H1 (cell line): ENCODE measurements around the gene MRPL43. TPM values are rescaled to one million over a fixed set of nuclear protein-coding genes. Genes with fewer than 3 reads are reported as not detected.

Experiments
- CTCF ChIA-PET: fragments of 300-600 bp; sonication (Branson Sonifier 250); formaldehyde crosslinking; loops from one replicate; lab custom pipeline; 2021; ENCODE audit not compliant: partially characterized antibody; lab: Charles Lee
- POLR2A ChIA-PET: fragments of 300-600 bp; sonication (Branson Sonifier 250); formaldehyde crosslinking; loops from one replicate; lab custom pipeline; 2021; ENCODE audit warnings: inconsistent platforms; ENCODE audit not compliant: partially characterized antibody; lab: Charles Lee
- DNase-seq, 2 experiments: peaks; one replicate each; pipeline versions ENCODE4 v3.0.0 to v3.0.0-alpha.2; 2010 to 2022; ENCODE audit warnings: low spot score in 2 of 2, low read depth in 1 of 2, mixed read lengths in 1 of 2
- FAIRE-seq: peaks from 2 replicates; lab custom pipeline; 2011; peaks lifted over from hg19 to GRCh38; lab: Jason Lieb, UNC
- H2AFZ ChIP-seq: 2 replicates; pipeline ENCODE4 v1.8.1; 2012; ENCODE audit warnings: low read length, inconsistent platforms
- H2AK5ac ChIP-seq: 2 replicates; pipeline ENCODE4 v1.6.1; 2013; ENCODE audit warnings: low read depth, low read length
- H2BK120ac ChIP-seq: replicated peaks from 2 replicates; pipeline ENCODE3; 2013; ENCODE audit warnings: low read depth, low read length, inconsistent platforms
- H2BK12ac ChIP-seq: 2 replicates; pipeline ENCODE4 v1.6.1; 2013; ENCODE audit warnings: low read depth, low read length
- H2BK15ac ChIP-seq: 2 replicates; pipeline ENCODE4 v1.6.1; 2013; ENCODE audit warnings: low read length
- H2BK20ac ChIP-seq: 2 replicates; pipeline ENCODE4 v1.6.1; 2013; ENCODE audit warnings: low read length
- H2BK5ac ChIP-seq: 2 replicates; pipeline ENCODE4 v1.6.1; 2013; ENCODE audit warnings: low read depth, low read length
- H3K14ac ChIP-seq: 2 replicates; pipeline ENCODE4 v1.6.1; 2013; ENCODE audit warnings: inconsistent platforms; ENCODE audit not compliant: insufficient read length
- H3K18ac ChIP-seq: 2 replicates; pipeline ENCODE4 v1.6.1; 2013; ENCODE audit warnings: low read length; ENCODE audit errors: extremely low read depth
- H3K23ac ChIP-seq: 2 replicates; pipeline ENCODE4 v1.6.1; 2013; ENCODE audit warnings: inconsistent platforms; ENCODE audit not compliant: insufficient read length
- H3K23me2 ChIP-seq: 2 replicates; pipeline ENCODE4 v1.6.1; 2013; ENCODE audit warnings: low read depth, low read length
- H3K27ac ChIP-seq: 2 replicates; pipeline ENCODE4 v1.6.1; 2011; ENCODE audit warnings: low read depth, low read length, inconsistent platforms
- H3K27me3 ChIP-seq, 4 experiments: replicated peaks in 1 of 4; 1 replicate in 1 of 4; 2 replicates in 3 of 4; pipeline versions ENCODE4 v1.6.1 to v1.8.1; 2011 to 2013; ENCODE audit warnings: low read length in 3 of 4, mild to moderate bottlenecking in 3 of 4, inconsistent platforms in 2 of 4, mixed read lengths in 2 of 4, moderate library complexity in 1 of 4; ENCODE audit not compliant: control insufficient read depth in 3 of 4, insufficient read depth in 3 of 4; ENCODE audit errors: extremely low read depth in 1 of 4
- H3K36me3 ChIP-seq, 4 experiments: 2 replicates each; pipeline versions ENCODE4 v1.6.1 to v1.8.1; 2011 to 2013; ENCODE audit warnings: mild to moderate bottlenecking in 4 of 4, low read length in 3 of 4, moderate library complexity in 2 of 4, control low read depth in 1 of 4, inconsistent platforms in 1 of 4; ENCODE audit not compliant: insufficient read depth in 4 of 4, control insufficient read depth in 2 of 4
- H3K4ac ChIP-seq: replicated peaks from 2 replicates; pipeline ENCODE3; 2013; ENCODE audit warnings: low read length, low read depth, mixed read lengths, inconsistent platforms; ENCODE audit not compliant: insufficient read length
- H3K4me1 ChIP-seq, 4 experiments: replicated peaks in 1 of 4; 1 replicate in 1 of 4; 2 replicates in 3 of 4; pipeline versions ENCODE4 v1.6.1 to v1.8.1; 2011 to 2013; ENCODE audit warnings: low read length in 3 of 4, inconsistent platforms in 2 of 4, mixed read lengths in 1 of 4; ENCODE audit not compliant: insufficient read depth in 4 of 4, control insufficient read depth in 3 of 4
- H3K4me2 ChIP-seq, 2 experiments: 2 replicates each; pipeline versions ENCODE4 v1.6.1 to v1.8.1; 2011 to 2013; ENCODE audit warnings: low read depth in 2 of 2, low read length in 2 of 2, control low read depth in 1 of 2, inconsistent platforms in 1 of 2, mild to moderate bottlenecking in 1 of 2; ENCODE audit not compliant: insufficient read depth in 1 of 2
- H3K4me3 ChIP-seq, 4 experiments: fragments of 200-600, 300-600 bp in 1 of 4; sonication (generic), shearing (Covaris generic), sonication (Bioruptor Twin) in 1 of 4; 2 replicates each; pipeline versions ENCODE4 v1.5.1 to v1.8.1; 2011 to 2016; ENCODE audit warnings: low read length in 4 of 4, low read depth in 3 of 4, control low read depth in 2 of 4, inconsistent platforms in 2 of 4, mild to moderate bottlenecking in 2 of 4, mixed read lengths in 1 of 4, moderate library complexity in 1 of 4; ENCODE audit not compliant: insufficient read depth in 2 of 4; ENCODE audit errors: extremely low read depth in 1 of 4
- H3K56ac ChIP-seq: replicated peaks from 2 replicates; pipeline ENCODE3; 2013; ENCODE audit warnings: low read depth, mild to moderate bottlenecking, mixed read lengths, low read length, inconsistent platforms; ENCODE audit not compliant: insufficient read length
- H3K79me1 ChIP-seq: 2 replicates; pipeline ENCODE4 v1.6.1; 2013; ENCODE audit warnings: low read depth, low read length, control low read depth
- H3K79me2 ChIP-seq, 2 experiments: 2 replicates each; pipeline versions ENCODE4 v1.6.1 to v1.8.1; 2012 to 2013; ENCODE audit warnings: low read length in 2 of 2, mild to moderate bottlenecking in 2 of 2, inconsistent platforms in 1 of 2; ENCODE audit not compliant: insufficient read depth in 2 of 2, control insufficient read depth in 1 of 2
- H3K9ac ChIP-seq, 4 experiments: replicated peaks in 1 of 4; 1 replicate in 1 of 4; 2 replicates in 3 of 4; pipeline versions ENCODE4 v1.6.1 to v1.8.1; 2011 to 2013; ENCODE audit warnings: low read depth in 3 of 4, low read length in 3 of 4, control low read depth in 2 of 4, mild to moderate bottlenecking in 2 of 4, moderate library complexity in 2 of 4, inconsistent platforms in 1 of 4; ENCODE audit errors: extremely low read depth in 1 of 4
- H3K9me3 ChIP-seq, 2 experiments: 2 replicates each; pipeline versions ENCODE4 v1.6.1 to v1.8.1; 2012 to 2013; ENCODE audit warnings: mild to moderate bottlenecking in 2 of 2, moderate library complexity in 2 of 2, control low read depth in 1 of 2, inconsistent platforms in 1 of 2, low read depth in 1 of 2, low read length in 1 of 2, mixed read lengths in 1 of 2; ENCODE audit not compliant: insufficient read depth in 2 of 2
- H4K20me1 ChIP-seq, 2 experiments: replicated peaks in 1 of 2; 2 replicates each; pipeline versions ENCODE3 to v1.8.1; 2011 to 2013; ENCODE audit warnings: inconsistent platforms in 2 of 2, low read length in 2 of 2, mild to moderate bottlenecking in 1 of 2; ENCODE audit not compliant: insufficient read depth in 2 of 2, control insufficient read depth in 1 of 2
- H4K5ac ChIP-seq: 2 replicates; pipeline ENCODE4 v1.6.1; 2013; ENCODE audit warnings: low read length, low read depth, mixed read lengths, inconsistent platforms; ENCODE audit not compliant: insufficient read length
- H4K8ac ChIP-seq: 2 replicates; pipeline ENCODE4 v1.8.0; 2013; ENCODE audit warnings: mild to moderate bottlenecking, moderate library complexity, low read length, inconsistent platforms; ENCODE audit not compliant: insufficient read depth; ENCODE audit errors: extremely low read depth
- H4K91ac ChIP-seq: replicated peaks from 2 replicates; pipeline ENCODE3; 2013; ENCODE audit warnings: low read length, mixed read lengths, inconsistent platforms; ENCODE audit not compliant: insufficient read length
- EP300 ChIP-seq, 2 experiments: IDR thresholded peaks; 1 replicate in 1 of 2; 2 replicates in 1 of 2; pipeline ENCODE4 v1.6.1; 2011 to 2012; ENCODE audit warnings: low read depth in 2 of 2, low read length in 2 of 2, mild to moderate bottlenecking in 2 of 2, borderline replicate concordance in 1 of 2, inconsistent platforms in 1 of 2, moderate library complexity in 1 of 2
- POLR2A ChIP-seq, 2 experiments: IDR thresholded peaks; 1 replicate in 1 of 2; 2 replicates in 1 of 2; pipeline ENCODE4 v1.6.1; 2011; ENCODE audit warnings: low read depth in 2 of 2, low read length in 2 of 2, mild to moderate bottlenecking in 2 of 2; ENCODE audit errors: control extremely low read depth in 1 of 2
- WGBS, 2 experiments: shearing (Covaris generic) in 1 of 2; methylation state at CpG; one replicate each; pipeline versions ENCODE4 v1.1.6 to v1.1.7; 2013 to 2015; ENCODE audit warnings: low lambda C conversion rate in 2 of 2, mixed read lengths in 2 of 2, inconsistent platforms in 1 of 2, low coverage in 1 of 2, missing lambda C conversion rate in 1 of 2; ENCODE audit not compliant: insufficient replicate concordance in 2 of 2, insufficient coverage in 1 of 2, insufficient read length in 1 of 2; ENCODE audit errors: extremely low coverage in 1 of 2, missing lambda C conversion rate in 1 of 2; 5-methylcytosine and 5-hydroxymethylcytosine counted together
- polyA plus RNA-seq, 7 experiments: library from polyadenylated mRNA; depleted of rRNA in 3 of 7; stranded (reverse) in 5 of 7; unstranded in 2 of 7; fragments of >200 nt in 5 of 7; fragments of 200-250 nt in 2 of 7; gene quantifications; 1 replicate in 5 of 7; 2 replicates in 1 of 7; 4 replicates in 1 of 7; pipeline versions ENCODE4 v1.2.1 to v1.2.3, GENCODE V29; 2011 to 2013; ENCODE audit warnings: missing spikeins in 2 of 7, mixed read lengths in 2 of 7
- total RNA-seq: library from RNA; stranded (reverse); fragmentation: NEBNext Ultra II Directional; extraction: Animal tissue kit (Norgen Biotek cat#: 25700); gene quantifications from 2 replicates; pipeline ENCODE4 v1.2.1, GENCODE V29; 2021

The MRPL43 gene
- total and polyA plus RNA-seq, 2 of the 8 experiments (the other 6 are each of a cell fraction or from before 2014, with no cell fraction given), result 74.1 to 149 TPM

- Histone ChIP-seq H3K9ac (0 out of 7 replicates have a peak overlapping the region, but pooled peaks of 1 of the 4 experiments have one; percentile 17), H4K5ac (no peak overlapping the region), H3K23me2 (peaks cover 9% of the 10 kb centered on the region), H3K79me1 (no peaks in the 10 kb centered on the region), H3K4ac (no peak overlapping the region), H2BK120ac (no peak overlapping the region), H4K8ac (no peak overlapping the region), H3K27me3 (peaks cover 0 to 3% (median 1%) of the 10 kb centered on the region in 4 experiments; a peak in 1 of 7 replicates), H2BK20ac (no peak overlapping the region), H3K79me2 (no peaks in the 10 kb centered on the region), H3K23ac (no peak overlapping the region), H3K4me3 (no peak overlapping the region), H3K56ac (no peak overlapping the region), H3K14ac (no peak overlapping the region), H4K20me1 (peaks cover 0 to 5% of the 10 kb centered on the region in 2 experiments), H2AFZ (no peak overlapping the region), H3K18ac (no peak overlapping the region), H3K4me1 (peaks cover 7 to 15% (median 9%) of the 10 kb centered on the region in 4 experiments), H2BK5ac (no peak overlapping the region), H3K27ac (no peak overlapping the region), H3K36me3 (peaks cover 0 to 10% (median 2%) of the 10 kb centered on the region in 4 experiments; a peak in 1 of 8 replicates), H4K91ac (no peak overlapping the region), H2BK12ac (no peak overlapping the region), H2AK5ac (no peak overlapping the region), H2BK15ac (no peak overlapping the region), H3K9me3 (no peaks in the 10 kb centered on the region), H3K4me2 (no peak overlapping the region)
- TF ChIP-seq POLR2A (IDR thresholded peaks at IDR 0.05; ENCODE audit: control extremely low read depth in 1 of 2, low read depth in 2 of 2, low read length in 2 of 2) (no peak), EP300 (IDR thresholded peaks at IDR 0.05; ENCODE audit: borderline replicate concordance in 1 of 2, low read depth in 2 of 2, low read length in 2 of 2) (no peak)
- FAIRE-seq (no peak), DNase-seq (no peak)
- CTCF ChIA-PET, result interaction anchor here (0.5 to 5.4 kb wide), 10 partner anchors 9 to 821 kb away, joined by 3 to 32 read pairs (median 4); no protein-coding TSS in a partner anchor
- POLR2A ChIA-PET, result interaction anchor here (1.1 to 6.0 kb wide), 6 partner anchors 12 to 54 kb away, joined by 3 to 38 read pairs (median 4); partner anchors contain the start of genes LZTS2, MRPL43, SLF2 and TWNK
- WGBS, 2 experiments, result 89% methylated on average over 2 of the region's 2 CpGs; no CpG with 5 or more reads in 1 of the 2 experiments
Measured at GRCh38 chr10:100966887-100967286, 20.4 kb downstream of the MRPL43 start.
